H9 (cell line): ENCODE results near the gene KRT2. TPM values are rescaled to one million over a fixed set of nuclear protein-coding genes. Genes with fewer than 3 reads are reported as not detected.

ENCODE experiments used
- DNase-seq: peaks from one replicate; pipeline ENCODE4 v3.0.0-alpha.2; 2017
- H2AFZ ChIP-seq: one replicate; pipeline ENCODE4 v1.6.1; 2013; ENCODE audit warnings: mild to moderate bottlenecking, low read length, control low read depth, moderate library complexity
- H2AK5ac ChIP-seq: 2 replicates; pipeline ENCODE4 v1.6.1; 2013; ENCODE audit warnings: low read length, control low read depth, mixed read lengths; ENCODE audit not compliant: insufficient read length
- H2BK120ac ChIP-seq: one replicate; pipeline ENCODE4 v1.6.1; 2013; ENCODE audit warnings: low read depth, mild to moderate bottlenecking, low read length, control low read depth, inconsistent platforms; ENCODE audit not compliant: poor library complexity, severe bottlenecking
- H2BK12ac ChIP-seq: 2 replicates; pipeline ENCODE4 v1.6.1; 2013; ENCODE audit warnings: low read length, control low read depth, mixed read lengths, low read depth; ENCODE audit not compliant: insufficient read length
- H2BK15ac ChIP-seq: 2 replicates; pipeline ENCODE4 v1.6.1; 2013; ENCODE audit warnings: low read depth, low read length, control low read depth
- H2BK20ac ChIP-seq: one replicate; pipeline ENCODE4 v1.6.1; 2013; ENCODE audit warnings: low read depth, mild to moderate bottlenecking, low read length, control low read depth, inconsistent platforms; ENCODE audit not compliant: poor library complexity, severe bottlenecking
- H2BK5ac ChIP-seq: 2 replicates; pipeline ENCODE4 v1.6.1; 2013; ENCODE audit warnings: low read length, control low read depth, mixed read lengths; ENCODE audit not compliant: insufficient read length
- H3K14ac ChIP-seq: 2 replicates; pipeline ENCODE4 v1.6.1; 2013; ENCODE audit warnings: low read length, control low read depth; ENCODE audit not compliant: insufficient read depth
- H3K18ac ChIP-seq: 2 replicates; pipeline ENCODE4 v1.6.1; 2013; ENCODE audit warnings: low read depth, mild to moderate bottlenecking, mixed read lengths, low read length, control low read depth; ENCODE audit not compliant: insufficient read length
- H3K23ac ChIP-seq: 2 replicates; pipeline ENCODE4 v1.6.1; 2013; ENCODE audit warnings: low read length, control low read depth, mixed read lengths, low read depth; ENCODE audit not compliant: insufficient read length
- H3K23me2 ChIP-seq: 2 replicates; pipeline ENCODE4 v1.6.1; 2013; ENCODE audit warnings: low read depth, mild to moderate bottlenecking, mixed read lengths, low read length, control low read depth; ENCODE audit not compliant: insufficient read length, poor library complexity, severe bottlenecking
- H3K27ac ChIP-seq: 2 replicates; pipeline ENCODE4 v1.5.1; 2013; ENCODE audit warnings: low read length, control low read depth, mixed read lengths, low read depth; ENCODE audit not compliant: insufficient read length
- H3K27me3 ChIP-seq: 2 replicates; pipeline ENCODE4 v1.6.1; 2013; ENCODE audit warnings: low read length, control low read depth, inconsistent platforms; ENCODE audit not compliant: insufficient read depth
- H3K4ac ChIP-seq: 2 replicates; pipeline ENCODE4 v1.6.1; 2013; ENCODE audit warnings: low read depth, mild to moderate bottlenecking, control low read depth, inconsistent platforms, low read length, moderate library complexity
- H3K4me1 ChIP-seq: 2 replicates; pipeline ENCODE4 v1.6.1; 2013; ENCODE audit warnings: low read length, control low read depth, inconsistent platforms; ENCODE audit not compliant: insufficient read depth
- H3K4me2 ChIP-seq: 2 replicates; pipeline ENCODE4 v1.6.1; 2013; ENCODE audit warnings: low read length, control low read depth, mixed read lengths; ENCODE audit not compliant: insufficient read length, insufficient read depth
- H3K56ac ChIP-seq: 2 replicates; pipeline ENCODE4 v1.6.1; 2013; ENCODE audit warnings: low read depth, mild to moderate bottlenecking, mixed read lengths, low read length, control low read depth; ENCODE audit not compliant: insufficient read length
- H3K79me1 ChIP-seq: 2 replicates; pipeline ENCODE4 v1.6.1; 2013; ENCODE audit warnings: low read depth, mild to moderate bottlenecking, moderate library complexity, low read length, control low read depth, inconsistent platforms; ENCODE audit not compliant: insufficient read depth, poor library complexity, severe bottlenecking
- H3K79me2 ChIP-seq: 2 replicates; pipeline ENCODE4 v1.6.1; 2013; ENCODE audit warnings: low read length, control low read depth, inconsistent platforms; ENCODE audit not compliant: insufficient read depth
- H3K9ac ChIP-seq: 2 replicates; pipeline ENCODE4 v1.6.1; 2013; ENCODE audit warnings: low read length, control low read depth, mixed read lengths; ENCODE audit not compliant: insufficient read length; ENCODE audit errors: extremely low read depth
- H3K9me3 ChIP-seq: one replicate; pipeline ENCODE4 v1.6.1; 2013; ENCODE audit warnings: low read depth, low read length, inconsistent platforms; ENCODE audit not compliant: control insufficient read depth
- H3T11ph ChIP-seq: one replicate; pipeline ENCODE4 v1.6.1; 2013; ENCODE audit warnings: mild to moderate bottlenecking, low read length, control low read depth, inconsistent platforms
- H4K20me1 ChIP-seq: one replicate; pipeline ENCODE4 v1.6.1; 2013; ENCODE audit not compliant: control insufficient read depth, insufficient read length, insufficient read depth
- H4K5ac ChIP-seq: 2 replicates; pipeline ENCODE4 v1.6.1; 2013; ENCODE audit warnings: low read depth, mild to moderate bottlenecking, mixed read lengths, low read length, control low read depth; ENCODE audit not compliant: insufficient read length
- H4K8ac ChIP-seq: replicated peaks from 2 replicates; pipeline ENCODE4 v1.6.1; 2013; ENCODE audit warnings: low read length, control low read depth, mixed read lengths, low read depth; ENCODE audit not compliant: insufficient read length
- H4K91ac ChIP-seq: 2 replicates; pipeline ENCODE4 v1.6.1; 2013; ENCODE audit warnings: low read depth, mild to moderate bottlenecking, moderate library complexity, mixed read lengths, low read length, control low read depth; ENCODE audit not compliant: insufficient read length
- H3K27ac Mint-ChIP-seq, 3 experiments: 2 replicates in 2 of 3; 3 replicates in 1 of 3; pipeline ENCODE4 v1.8.0; 2020 to 2021; ENCODE audit warnings: mixed read lengths in 3 of 3, mild to moderate bottlenecking in 1 of 3, moderate library complexity in 1 of 3
- H3K27me3 Mint-ChIP-seq: 2 replicates; pipeline ENCODE4 v1.8.0; 2021; ENCODE audit warnings: low read depth, mild to moderate bottlenecking, moderate library complexity, mixed read lengths
- H3K36me3 Mint-ChIP-seq, 3 experiments: 2 replicates in 2 of 3; 3 replicates in 1 of 3; pipeline ENCODE4 v1.8.0; 2020 to 2021; ENCODE audit warnings: low read depth in 3 of 3, mixed read lengths in 3 of 3; ENCODE audit not compliant: insufficient read depth in 1 of 3
- H3K4me1 Mint-ChIP-seq, 2 experiments: 2 replicates each; pipeline ENCODE4 v1.8.0; 2020; ENCODE audit warnings: mixed read lengths in 2 of 2
- H3K4me3 Mint-ChIP-seq, 2 experiments: 2 replicates in 1 of 2; 3 replicates in 1 of 2; pipeline ENCODE4 v1.8.0; 2020 to 2021; ENCODE audit warnings: mild to moderate bottlenecking in 2 of 2, mixed read lengths in 2 of 2, moderate library complexity in 1 of 2
- H3K9me3 Mint-ChIP-seq, 2 experiments: 2 replicates in 1 of 2; 3 replicates in 1 of 2; pipeline ENCODE4 v1.8.0; 2020; ENCODE audit warnings: mild to moderate bottlenecking in 2 of 2, mixed read lengths in 2 of 2, moderate library complexity in 1 of 2
- CTCF ChIP-seq: fragments of 200-600 bp; sonication (generic); conservative IDR thresholded peaks from 3 replicates; pipeline ENCODE4 v1.8.0; 2021; ENCODE audit warnings: antibody characterized with exemption, mild to moderate bottlenecking
- WGBS: extraction: QIAGEN DNeasy Blood & Tissue Kit; methylation state at CpG from one replicate; pipeline ENCODE4 v1.1.7; 2013; ENCODE audit warnings: missing lambda C conversion rate, low lambda C conversion rate, mixed read lengths; ENCODE audit not compliant: insufficient read length; ENCODE audit errors: extremely low coverage; 5-methylcytosine and 5-hydroxymethylcytosine counted together
- total RNA-seq: library from RNA; stranded (reverse); gene quantifications from 2 replicates; pipeline ENCODE4 v1.2.1, GENCODE V29; 2021

Gene KRT2
- total RNA-seq, 1 experiment from 2014 or later, result not detected

GRCh38 chr12:52686063-52686462 is 34.1 kb upstream of the KRT2 start:
- TF ChIP-seq CTCF, result no peak
- Histone ChIP-seq H3K9me3 (no peaks in the 10 kb centered on the region), H2BK15ac (no peak overlapping the region), H3K4me1 (peaks cover 3% of the 10 kb centered on the region; the same call in 1 of the 2 replicates), H2BK120ac (no peak overlapping the region), H3K79me1 (no peaks in the 10 kb centered on the region), H3K14ac (no peak overlapping the region), H3K23ac (no peak overlapping the region), H2BK12ac (no peak overlapping the region), H3K4ac (no peak overlapping the region), H3K79me2 (no peaks in the 10 kb centered on the region), H2BK5ac (no peak overlapping the region), H2AFZ (no peak overlapping the region), H3K56ac (no peak overlapping the region), H3K18ac (no peak overlapping the region), H3K4me2 (no peak overlapping the region), H2AK5ac (no peak overlapping the region), H3K27ac (no peak overlapping the region), H4K20me1 (peaks cover 2% of the 10 kb centered on the region), H3K23me2 (peaks cover 5% of the 10 kb centered on the region), H4K5ac (no peak overlapping the region), H4K8ac (no peak overlapping the region), H3K27me3 (no peaks in the 10 kb centered on the region; the same call in 1 of the 2 replicates), H3T11ph (no peak overlapping the region), H2BK20ac (no peak overlapping the region), H3K9ac (no peak overlapping the region), H4K91ac (no peak overlapping the region)
- Mint-ChIP-seq H3K9me3 (no peaks in the 10 kb centered on the region), H3K4me3 (no peak overlapping the region), H3K36me3 (no peaks in the 10 kb centered on the region), H3K27me3 (peaks cover 64% of the 10 kb centered on the region), H3K4me1 (peaks cover 4 to 10% of the 10 kb centered on the region in 2 experiments), H3K27ac (no peak overlapping the region)
- WGBS, result no CpG with 5 or more reads among the region's 3 CpGs
- DNase-seq, result no peak
